SU-DHL-6 (cell line): ENCODE measurements around the gene RNF6.

Experiments
- EZH2phosphoT487 ChIP-seq: fragments of 200-600 bp; sonication (generic), shearing (Covaris generic); conservative IDR thresholded peaks from 2 replicates; pipeline ENCODE4 v1.6.1; 2018; ENCODE audit warnings: mild to moderate bottlenecking, antibody characterized with exemption, low read length, moderate library complexity, mixed read lengths
- TF ChIP-seq, protein P1 (sequence below): fragments of 200-600 bp; sonication (generic); IDR thresholded peaks from one replicate; pipeline ENCODE4 v1.5.1; 2017; ENCODE audit warnings: antibody characterized with exemption, mild to moderate bottlenecking, low read length, moderate library complexity; ENCODE audit not compliant: insufficient read depth, poor library complexity, severe bottlenecking

DNA sequence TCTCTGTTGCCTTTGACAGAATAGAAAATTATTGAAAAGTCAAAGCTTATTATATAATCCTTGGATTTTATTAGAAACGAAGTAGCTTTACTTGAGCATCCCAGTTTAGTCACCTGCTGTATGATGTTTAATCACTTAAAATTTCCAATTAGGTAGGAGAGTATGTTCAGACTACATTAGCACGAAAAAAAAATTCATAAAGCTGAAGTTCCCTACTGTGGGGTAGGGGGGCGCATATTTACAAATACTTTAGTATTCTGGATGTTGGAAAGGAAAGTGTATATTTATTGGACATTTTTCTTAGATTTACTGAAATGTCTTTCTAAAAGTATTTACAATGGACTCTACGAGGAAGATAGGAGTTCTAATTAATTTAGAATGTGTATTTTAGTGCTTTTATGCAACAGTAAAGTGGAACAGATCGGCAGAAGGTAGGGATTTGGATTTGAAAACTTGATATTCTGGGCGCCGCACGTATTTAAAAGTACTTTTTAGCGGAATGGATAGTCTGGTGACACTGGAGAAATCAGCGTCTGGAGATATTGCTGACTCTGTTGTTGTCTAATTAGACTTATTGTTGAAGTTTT is 33.7 kb upstream of the RNF6 start:
- TF ChIP-seq, protein P1, sequence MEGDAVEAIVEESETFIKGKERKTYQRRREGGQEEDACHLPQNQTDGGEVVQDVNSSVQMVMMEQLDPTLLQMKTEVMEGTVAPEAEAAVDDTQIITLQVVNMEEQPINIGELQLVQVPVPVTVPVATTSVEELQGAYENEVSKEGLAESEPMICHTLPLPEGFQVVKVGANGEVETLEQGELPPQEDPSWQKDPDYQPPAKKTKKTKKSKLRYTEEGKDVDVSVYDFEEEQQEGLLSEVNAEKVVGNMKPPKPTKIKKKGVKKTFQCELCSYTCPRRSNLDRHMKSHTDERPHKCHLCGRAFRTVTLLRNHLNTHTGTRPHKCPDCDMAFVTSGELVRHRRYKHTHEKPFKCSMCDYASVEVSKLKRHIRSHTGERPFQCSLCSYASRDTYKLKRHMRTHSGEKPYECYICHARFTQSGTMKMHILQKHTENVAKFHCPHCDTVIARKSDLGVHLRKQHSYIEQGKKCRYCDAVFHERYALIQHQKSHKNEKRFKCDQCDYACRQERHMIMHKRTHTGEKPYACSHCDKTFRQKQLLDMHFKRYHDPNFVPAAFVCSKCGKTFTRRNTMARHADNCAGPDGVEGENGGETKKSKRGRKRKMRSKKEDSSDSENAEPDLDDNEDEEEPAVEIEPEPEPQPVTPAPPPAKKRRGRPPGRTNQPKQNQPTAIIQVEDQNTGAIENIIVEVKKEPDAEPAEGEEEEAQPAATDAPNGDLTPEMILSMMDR: peak; percentile 47
- no peak for TF ChIP-seq EZH2phosphoT487
